ENCODE results near the gene FARP1. TPM values are rescaled to one million over a fixed set of nuclear protein-coding genes. Genes with fewer than 3 reads are reported as not detected.
A peak's percentile ranks its signal among the peaks of the same experiment; 100 is the strongest.

Gene FARP1
- total and polyA plus RNA-seq, 2 of the 13 experiments (the other 11 are each of a cell fraction or from before 2014, with no cell fraction given): 70.6 to 126 TPM

DNA sequence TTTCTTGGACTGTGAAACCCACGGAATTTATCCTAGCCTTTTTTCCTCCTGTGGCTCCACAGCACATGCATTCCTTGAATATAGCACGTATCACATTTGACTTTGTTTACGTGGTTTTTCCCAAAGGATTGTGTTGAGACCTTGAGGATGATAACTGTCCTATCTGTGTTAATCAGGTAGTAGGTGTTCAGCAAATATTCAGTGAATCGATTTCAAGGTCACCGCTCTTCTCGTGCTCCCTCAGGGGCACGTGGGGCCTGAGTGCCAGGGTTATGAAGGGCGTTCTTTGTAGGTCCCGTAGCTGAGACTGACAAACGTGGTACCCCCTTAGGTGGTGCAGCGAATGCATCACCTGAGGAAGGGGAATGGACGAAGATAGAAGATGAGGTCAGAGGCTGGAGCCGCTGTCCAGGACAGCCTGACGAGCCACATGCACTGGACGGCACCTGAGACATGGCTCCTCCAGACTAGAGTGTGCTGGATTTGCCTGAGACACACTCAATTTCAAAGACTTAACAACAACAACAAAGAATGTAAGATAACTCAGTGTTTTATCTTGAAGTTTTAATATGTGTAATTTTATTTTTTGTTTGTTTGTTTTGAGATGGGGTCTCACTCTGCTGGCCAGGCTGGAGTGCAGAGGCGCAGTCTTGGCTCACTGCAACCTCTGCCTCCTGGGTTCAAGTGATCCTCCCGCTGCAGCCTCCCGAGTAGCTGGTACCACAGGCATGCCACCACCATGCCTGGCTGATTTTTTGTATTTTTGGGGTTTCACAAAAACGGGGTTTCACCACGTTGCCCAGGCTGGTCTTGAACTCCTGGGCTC, 165.4 kb downstream of the FARP1 start (continued):
- TF ChIP-seq ZNF678 (CRISPR knock-in tag; IDR thresholded peaks at IDR 0.05) (no peak), NRL (CRISPR knock-in tag; IDR thresholded peaks at IDR 0.05; ENCODE audit: borderline replicate concordance) (peak; percentile 36; the same call in 1 of the 2 replicates), ZNF260 (CRISPR knock-in tag; IDR thresholded peaks at IDR 0.05; ENCODE audit: borderline replicate concordance, low read depth) (no peak), DMTF1 (CRISPR knock-in tag; IDR thresholded peaks at IDR 0.05) (no peak), ZNF256 (CRISPR knock-in tag; conservative IDR thresholded peaks at IDR 0.05) (no peak), FIP1L1 (IDR thresholded peaks at IDR 0.05; ENCODE audit: borderline replicate concordance, insufficient read depth, low read depth, low read length) (no peak), IRF2 (CRISPR knock-in tag; IDR thresholded peaks at IDR 0.05) (0 out of 2 replicates have a peak, but pooled peaks have one; percentile 21), CHD4 (IDR thresholded peaks at IDR 0.05; ENCODE audit: borderline replicate concordance, low read length) (no peak), ZNF180 (CRISPR knock-in tag; IDR thresholded peaks at IDR 0.05; ENCODE audit: borderline replicate concordance, low read depth) (no peak), ZSCAN20 (CRISPR knock-in tag; IDR thresholded peaks at IDR 0.05; ENCODE audit: borderline replicate concordance) (no peak), TRIM22 (IDR thresholded peaks at IDR 0.05) (no peak), GPN1 (CRISPR knock-in tag; IDR thresholded peaks at IDR 0.05; ENCODE audit: borderline replicate concordance) (no peak), CHD2 (IDR thresholded peaks at IDR 0.05; ENCODE audit: low read depth, low read length) (no peak), ZNF891 (CRISPR knock-in tag; IDR thresholded peaks at IDR 0.05) (0 out of 2 replicates have a peak, but pooled peaks have one; percentile 35)
- TF ChIP-seq, protein P1, sequence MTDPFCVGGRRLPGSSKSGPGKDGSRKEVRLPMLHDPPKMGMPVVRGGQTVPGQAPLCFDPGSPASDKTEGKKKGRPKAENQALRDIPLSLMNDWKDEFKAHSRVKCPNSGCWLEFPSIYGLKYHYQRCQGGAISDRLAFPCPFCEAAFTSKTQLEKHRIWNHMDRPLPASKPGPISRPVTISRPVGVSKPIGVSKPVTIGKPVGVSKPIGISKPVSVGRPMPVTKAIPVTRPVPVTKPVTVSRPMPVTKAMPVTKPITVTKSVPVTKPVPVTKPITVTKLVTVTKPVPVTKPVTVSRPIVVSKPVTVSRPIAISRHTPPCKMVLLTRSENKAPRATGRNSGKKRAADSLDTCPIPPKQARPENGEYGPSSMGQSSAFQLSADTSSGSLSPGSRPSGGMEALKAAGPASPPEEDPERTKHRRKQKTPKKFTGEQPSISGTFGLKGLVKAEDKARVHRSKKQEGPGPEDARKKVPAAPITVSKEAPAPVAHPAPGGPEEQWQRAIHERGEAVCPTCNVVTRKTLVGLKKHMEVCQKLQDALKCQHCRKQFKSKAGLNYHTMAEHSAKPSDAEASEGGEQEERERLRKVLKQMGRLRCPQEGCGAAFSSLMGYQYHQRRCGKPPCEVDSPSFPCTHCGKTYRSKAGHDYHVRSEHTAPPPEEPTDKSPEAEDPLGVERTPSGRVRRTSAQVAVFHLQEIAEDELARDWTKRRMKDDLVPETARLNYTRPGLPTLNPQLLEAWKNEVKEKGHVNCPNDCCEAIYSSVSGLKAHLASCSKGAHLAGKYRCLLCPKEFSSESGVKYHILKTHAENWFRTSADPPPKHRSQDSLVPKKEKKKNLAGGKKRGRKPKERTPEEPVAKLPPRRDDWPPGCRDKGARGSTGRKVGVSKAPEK (CRISPR knock-in tag; IDR thresholded peaks at IDR 0.05; ENCODE audit: borderline replicate concordance): no peak; the same call in 1 of the 2 replicates
- TF ChIP-seq, protein P2, sequence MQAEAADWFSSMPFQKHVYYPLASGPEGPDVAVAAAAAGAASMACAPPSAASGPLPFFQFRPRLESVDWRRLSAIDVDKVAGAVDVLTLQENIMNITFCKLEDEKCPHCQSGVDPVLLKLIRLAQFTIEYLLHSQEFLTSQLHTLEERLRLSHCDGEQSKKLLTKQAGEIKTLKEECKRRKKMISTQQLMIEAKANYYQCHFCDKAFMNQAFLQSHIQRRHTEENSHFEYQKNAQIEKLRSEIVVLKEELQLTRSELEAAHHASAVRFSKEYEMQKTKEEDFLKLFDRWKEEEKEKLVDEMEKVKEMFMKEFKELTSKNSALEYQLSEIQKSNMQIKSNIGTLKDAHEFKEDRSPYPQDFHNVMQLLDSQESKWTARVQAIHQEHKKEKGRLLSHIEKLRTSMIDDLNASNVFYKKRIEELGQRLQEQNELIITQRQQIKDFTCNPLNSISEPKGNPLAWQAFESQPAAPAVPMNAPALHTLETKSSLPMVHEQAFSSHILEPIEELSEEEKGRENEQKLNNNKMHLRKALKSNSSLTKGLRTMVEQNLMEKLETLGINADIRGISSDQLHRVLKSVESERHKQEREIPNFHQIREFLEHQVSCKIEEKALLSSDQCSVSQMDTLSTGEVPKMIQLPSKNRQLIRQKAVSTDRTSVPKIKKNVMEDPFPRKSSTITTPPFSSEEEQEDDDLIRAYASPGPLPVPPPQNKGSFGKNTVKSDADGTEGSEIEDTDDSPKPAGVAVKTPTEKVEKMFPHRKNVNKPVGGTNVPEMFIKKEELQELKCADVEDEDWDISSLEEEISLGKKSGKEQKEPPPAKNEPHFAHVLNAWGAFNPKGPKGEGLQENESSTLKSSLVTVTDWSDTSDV (CRISPR knock-in tag; IDR thresholded peaks at IDR 0.05): no peak
- TF ChIP-seq, protein P3, sequence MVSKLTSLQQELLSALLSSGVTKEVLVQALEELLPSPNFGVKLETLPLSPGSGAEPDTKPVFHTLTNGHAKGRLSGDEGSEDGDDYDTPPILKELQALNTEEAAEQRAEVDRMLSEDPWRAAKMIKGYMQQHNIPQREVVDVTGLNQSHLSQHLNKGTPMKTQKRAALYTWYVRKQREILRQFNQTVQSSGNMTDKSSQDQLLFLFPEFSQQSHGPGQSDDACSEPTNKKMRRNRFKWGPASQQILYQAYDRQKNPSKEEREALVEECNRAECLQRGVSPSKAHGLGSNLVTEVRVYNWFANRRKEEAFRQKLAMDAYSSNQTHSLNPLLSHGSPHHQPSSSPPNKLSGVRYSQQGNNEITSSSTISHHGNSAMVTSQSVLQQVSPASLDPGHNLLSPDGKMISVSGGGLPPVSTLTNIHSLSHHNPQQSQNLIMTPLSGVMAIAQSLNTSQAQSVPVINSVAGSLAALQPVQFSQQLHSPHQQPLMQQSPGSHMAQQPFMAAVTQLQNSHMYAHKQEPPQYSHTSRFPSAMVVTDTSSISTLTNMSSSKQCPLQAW (CRISPR knock-in tag; IDR thresholded peaks at IDR 0.05): no peak

All from HepG2 (cell line).